ENCODE measurements around the gene NOP10. TPM values are rescaled to one million over a fixed set of nuclear protein-coding genes. Genes with fewer than 3 reads are reported as not detected.
A peak's percentile ranks its signal among the peaks of the same experiment; 100 is the strongest.

NOP10 gene
- total RNA-seq, 1 donor from 2014 or later = 212 TPM

- intact Hi-C loops (cut with DNase I) = loop anchor here (5.0 kb wide), 1 partner anchor 41 kb away; no protein-coding TSS in a partner anchor
Measured at GRCh38 chr15:34318277-34319079, 24.5 kb downstream of the NOP10 start.

DNA sequence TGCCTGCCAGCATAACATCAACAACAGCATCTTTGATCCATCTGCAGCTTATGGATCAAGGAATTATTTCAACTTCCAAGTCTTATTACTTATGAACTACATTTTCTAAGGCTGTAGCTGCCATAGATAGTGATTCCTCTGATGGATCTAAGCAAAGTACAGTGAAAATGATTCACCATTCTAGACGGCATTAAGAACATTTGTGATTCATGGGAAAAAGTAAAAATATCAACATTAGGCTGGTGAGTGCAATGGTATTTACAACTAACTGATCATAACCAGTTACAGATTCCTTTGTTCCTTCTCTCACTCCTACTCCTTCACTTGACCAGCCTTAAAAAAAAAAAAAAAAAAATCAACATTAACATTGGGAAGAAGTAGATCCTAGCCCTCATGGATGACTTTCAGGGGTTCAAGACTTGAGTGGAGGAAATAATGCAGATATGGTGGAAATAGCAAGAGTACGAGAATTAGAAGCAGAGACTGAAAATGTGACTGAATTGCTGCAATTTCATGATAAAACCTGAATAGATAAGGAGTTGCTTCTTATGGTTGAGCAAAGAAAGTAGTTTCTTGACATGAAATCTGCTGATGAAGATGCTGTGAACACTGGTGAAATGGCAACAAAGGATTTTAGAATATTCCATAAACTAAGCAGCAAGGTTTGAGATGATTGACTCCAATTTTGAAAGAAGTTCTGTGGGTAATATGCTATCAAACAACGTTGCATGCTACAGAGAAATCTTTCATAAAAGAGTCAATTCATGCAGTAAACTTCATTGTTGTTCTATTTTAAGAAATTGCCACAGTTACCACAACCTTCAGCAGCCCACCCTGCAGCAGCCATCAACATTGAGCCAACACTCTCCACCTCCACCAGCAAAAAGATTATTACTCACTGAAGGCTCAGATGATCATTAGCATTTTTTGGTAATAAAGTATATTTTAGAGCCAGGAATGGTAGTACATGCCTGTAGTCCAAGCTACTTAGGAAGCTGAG, 28.1 kb downstream of the NOP10 start:
- H3K27ac ChIP-seq = no peak overlapping the region
- peaks cover 0 to 3% of the 10 kb centered on the region in 2 donors for H3K36me3 ChIP-seq
- DNase-seq (ENCODE audit: low spot score in 2 of 2) = no peak
- H3K27me3 ChIP-seq = no peaks in the 10 kb centered on the region
- H3K4me1 ChIP-seq = peaks cover 0 to 13% of the 10 kb centered on the region in 2 donors
- no peak for TF ChIP-seq CTCF (IDR thresholded peaks at IDR 0.05)
- no peak overlapping the region for H3K4me3 ChIP-seq
- intact Hi-C loops (cut with DNase I) = loop anchor here (5.0 kb wide), 1 partner anchor 37 kb away; no protein-coding TSS in a partner anchor
- H3K9me3 ChIP-seq = no peaks in the 10 kb centered on the region

More at GRCh38 chr15:34318277-34319079, 24.5 kb downstream of the NOP10 start:
- peak overlapping the region; percentile 65 to 68 for H3K4me3 ChIP-seq
- H3K27ac ChIP-seq = peak overlapping the region; percentile 75 to 77
- H3K36me3 ChIP-seq = peaks cover 0 to 3% of the 10 kb centered on the region in 2 donors
- H3K4me1 ChIP-seq = peaks cover 0 to 16% of the 10 kb centered on the region in 2 donors
- TF ChIP-seq CTCF (IDR thresholded peaks at IDR 0.05) = no peak
- no peaks in the 10 kb centered on the region for H3K9me3 ChIP-seq
- peak in 1 of 2 donors; percentile 80 for DNase-seq (ENCODE audit: low spot score in 2 of 2)
- H3K27me3 ChIP-seq = no peaks in the 10 kb centered on the region

GRCh38 chr15:34311563-34311962, 31.4 kb downstream of the NOP10 start:
- Histone ChIP-seq H3K36me3 (peaks cover 0 to 3% of the 10 kb centered on the region in 2 donors), H3K4me1 (peaks cover 0 to 11% of the 10 kb centered on the region in 2 donors), H3K27ac (no peak overlapping the region), H3K4me3 (no peak overlapping the region), H3K9me3 (no peaks in the 10 kb centered on the region), H3K27me3 (no peaks in the 10 kb centered on the region)
- DNase-seq (ENCODE audit: low spot score in 2 of 2) = no peak
- intact Hi-C loops (cut with DNase I) = no loop called here
- no peak for TF ChIP-seq CTCF (IDR thresholded peaks at IDR 0.05)

DNA sequence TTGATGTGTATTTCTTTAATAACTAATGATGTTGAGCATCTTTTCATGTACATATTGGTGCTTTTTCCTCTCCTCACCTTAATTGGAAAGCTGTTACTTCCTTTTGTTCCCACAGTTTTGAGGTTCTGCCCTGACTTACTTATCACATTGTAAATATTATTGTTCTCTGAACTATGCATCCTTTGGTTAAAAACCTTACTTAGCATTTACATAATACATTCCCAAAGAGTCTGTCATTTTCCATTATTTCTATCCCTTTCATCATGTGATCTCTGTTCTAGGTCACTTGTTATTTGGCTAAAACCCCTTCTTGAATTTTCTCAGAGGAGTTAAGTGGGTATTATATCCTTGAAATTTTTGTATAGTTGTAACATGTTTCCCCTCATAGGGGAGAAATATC, 38.3 kb downstream of the NOP10 start:
- no peak for TF ChIP-seq CTCF (IDR thresholded peaks at IDR 0.05)
- Histone ChIP-seq H3K27ac (peak overlapping the region; percentile 53 to 66), H3K4me3 (no peak overlapping the region), H3K4me1 (peaks cover 8 to 18% of the 10 kb centered on the region in 2 donors), H3K36me3 (no peaks in the 10 kb centered on the region), H3K9me3 (no peaks in the 10 kb centered on the region), H3K27me3 (no peaks in the 10 kb centered on the region)
- DNase-seq (ENCODE audit: low spot score in 2 of 2) = no peak
- intact Hi-C loops (cut with DNase I) = no loop called here

DNA sequence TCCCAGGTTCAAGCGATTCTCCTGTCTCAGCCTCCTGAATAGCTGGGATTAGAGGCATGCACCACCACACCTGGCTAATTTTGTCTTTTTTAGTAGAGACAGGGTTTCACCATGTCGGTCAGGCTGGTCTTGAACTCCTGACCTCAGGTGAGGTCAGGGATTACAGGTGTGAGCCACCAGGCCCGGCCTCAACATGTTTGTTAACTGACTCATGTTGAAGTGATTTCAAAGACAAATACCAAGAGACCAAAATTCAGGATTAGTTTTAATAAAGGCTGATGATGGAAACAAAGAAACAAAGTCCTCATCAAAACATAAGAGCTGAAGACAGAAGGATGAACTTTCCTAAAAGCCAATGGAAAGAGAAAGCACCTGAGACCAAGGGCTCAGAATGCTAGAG, 41.9 kb downstream of the NOP10 start:
- Histone ChIP-seq H3K36me3 (no peaks in the 10 kb centered on the region), H3K9me3 (no peaks in the 10 kb centered on the region), H3K27ac (no peak overlapping the region), H3K4me1 (peaks cover 10 to 37% of the 10 kb centered on the region in 2 donors), H3K4me3 (no peak overlapping the region), H3K27me3 (no peaks in the 10 kb centered on the region)
- intact Hi-C loops (cut with DNase I) = no loop called here
- no peak for TF ChIP-seq CTCF (IDR thresholded peaks at IDR 0.05)
- DNase-seq (ENCODE audit: low spot score in 2 of 2) = no peak

Data from ascending aorta (tissue), 2 donors.